Fibroblast of lung (primary cell): Measurements from ENCODE around the gene NMNAT3. TPM values are rescaled to one million over a fixed set of nuclear protein-coding genes. Genes with fewer than 3 reads are reported as not detected.
A peak's percentile ranks its signal among the peaks of the same experiment; 100 is the strongest.
"Not testable (repeated sequence)": the region's sequence is repeated elsewhere in the genome, so short reads cannot be mapped to it uniquely, and the experiment has no call there.

Experiments used
- DNase-seq, 2 donors: peaks; one replicate each; pipeline versions ENCODE4 v3.0.0 to v3.0.0-alpha.2; 2010; ENCODE audit warnings: low read depth in 2 of 2
- H2AFZ ChIP-seq: 2 replicates; pipeline ENCODE4 v1.5.1; 2012; ENCODE audit warnings: low read length, control low read depth, inconsistent platforms
- H3K27ac ChIP-seq: 2 replicates; pipeline ENCODE4 v1.5.1; 2011; ENCODE audit warnings: low read length, control low read depth; ENCODE audit not compliant: insufficient read depth
- H3K27me3 ChIP-seq: 2 replicates; pipeline ENCODE4 v1.5.1; 2011; ENCODE audit warnings: mild to moderate bottlenecking, low read length; ENCODE audit not compliant: control insufficient read depth, insufficient read depth
- H3K36me3 ChIP-seq: 2 replicates; pipeline ENCODE4 v1.5.1; 2011; ENCODE audit warnings: low read length; ENCODE audit not compliant: control insufficient read depth, insufficient read depth
- H3K4me1 ChIP-seq: 2 replicates; pipeline ENCODE4 v1.5.1; 2011; ENCODE audit warnings: low read length; ENCODE audit not compliant: control insufficient read depth, insufficient read depth; ENCODE audit errors: extremely low read depth
- H3K4me2 ChIP-seq: 2 replicates; pipeline ENCODE4 v1.5.1; 2011; ENCODE audit warnings: low read length, control low read depth; ENCODE audit not compliant: insufficient read depth; ENCODE audit errors: extremely low read depth
- H3K4me3 ChIP-seq, 4 experiments: fragments of 200-600 bp in 1 of 4; sonication (generic) in 1 of 4; replicated peaks in 1 of 4; 2 replicates each; pipeline ENCODE4 v1.5.1; 2011 to 2016; ENCODE audit warnings: low read length in 4 of 4, low read depth in 3 of 4, mild to moderate bottlenecking in 3 of 4, control low read depth in 2 of 4, inconsistent platforms in 1 of 4, mixed read lengths in 1 of 4; ENCODE audit not compliant: insufficient read depth in 1 of 4; ENCODE audit errors: control extremely low read depth in 1 of 4
- H3K79me2 ChIP-seq: 2 replicates; pipeline ENCODE4 v1.5.1; 2012; ENCODE audit warnings: mild to moderate bottlenecking, low read length, inconsistent platforms; ENCODE audit not compliant: control insufficient read depth, insufficient read depth
- H3K9ac ChIP-seq: 2 replicates; pipeline ENCODE4 v1.5.1; 2011; ENCODE audit warnings: mild to moderate bottlenecking, low read length, control low read depth; ENCODE audit not compliant: insufficient read depth
- H3K9me3 ChIP-seq: 2 replicates; pipeline ENCODE4 v1.5.1; 2012; ENCODE audit warnings: low read depth, low read length; ENCODE audit not compliant: control insufficient read depth, insufficient read depth
- H4K20me1 ChIP-seq: 2 replicates; pipeline ENCODE4 v1.5.1; 2011; ENCODE audit warnings: low read length; ENCODE audit not compliant: control insufficient read depth, insufficient read depth; ENCODE audit errors: extremely low read depth
- CTCF ChIP-seq, 2 donors: IDR thresholded peaks in 1 of 2; conservative IDR thresholded peaks in 1 of 2; 1 replicate in 1 of 2; 2 replicates in 1 of 2; pipeline ENCODE4 v1.5.1; 2011 to 2012; ENCODE audit warnings: low read length in 2 of 2, control low read depth in 1 of 2, inconsistent platforms in 1 of 2, low read depth in 1 of 2, mild to moderate bottlenecking in 1 of 2
- EZH2 ChIP-seq: IDR thresholded peaks from 2 replicates; pipeline ENCODE4 v1.5.1; 2012; ENCODE audit warnings: low read length, control low read depth, mild to moderate bottlenecking; ENCODE audit errors: missing control alignments
- polyA plus RNA-seq, 2 donors: library from polyadenylated mRNA; depleted of rRNA in 1 of 2; stranded (reverse) in 1 of 2; unstranded in 1 of 2; fragments of >200 nt; gene quantifications; 2 replicates each; pipeline ENCODE4 v1.2.1, GENCODE V29; 2011 to 2012; ENCODE audit warnings: missing spikeins in 1 of 2
- total RNA-seq: library from RNA; depleted of rRNA; stranded (reverse); fragments of >200 nt; gene quantifications from 2 replicates; pipeline ENCODE4 v1.2.1, GENCODE V29; 2014

The NMNAT3 gene
- total and polyA plus RNA-seq, 2 donors (not counting 1 experiment from before 2014, with no cell fraction given): 0.68 to 2.5 TPM

- Histone ChIP-seq H3K4me1 (no peaks in the 10 kb centered on the region), H3K4me3 (no peak overlapping the region), H3K79me2 (no peaks in the 10 kb centered on the region), H4K20me1 (no peaks in the 10 kb centered on the region), H2AFZ (no peak overlapping the region), H3K9me3 (no peaks in the 10 kb centered on the region), H3K36me3 (no peaks in the 10 kb centered on the region), H3K27me3 (no peaks in the 10 kb centered on the region), H3K9ac (no peak overlapping the region), H3K27ac (no peak overlapping the region), H3K4me2 (no peak overlapping the region)
- no peak for DNase-seq
- no peak for TF ChIP-seq CTCF (conservative IDR thresholded peaks at IDR 0.05 in 1 of 2, IDR thresholded peaks at IDR 0.05 in 1 of 2; ENCODE audit: low read depth in 1 of 2, low read length in 2 of 2)
- no peak for TF ChIP-seq EZH2
These were observed 75.8 kb downstream of the NMNAT3 start for GRCh38 chr3:139602003-139602402.

- Histone ChIP-seq H3K27me3 (no peaks in the 10 kb centered on the region), H3K9ac (no peak overlapping the region), H3K4me3 (no peak overlapping the region), H3K79me2 (no peaks in the 10 kb centered on the region), H3K27ac (no peak overlapping the region), H3K4me2 (no peak overlapping the region), H3K36me3 (no peaks in the 10 kb centered on the region), H3K4me1 (no peaks in the 10 kb centered on the region), H3K9me3 (no peaks in the 10 kb centered on the region), H2AFZ (no peak overlapping the region), H4K20me1 (no peaks in the 10 kb centered on the region)
- DNase-seq: peak in 1 of 2 donors; percentile 6
- TF ChIP-seq CTCF (conservative IDR thresholded peaks at IDR 0.05 in 1 of 2, IDR thresholded peaks at IDR 0.05 in 1 of 2; ENCODE audit: low read depth in 1 of 2, low read length in 2 of 2): no peak
- TF ChIP-seq EZH2: no peak
These were observed 76.4 kb downstream of the NMNAT3 start for GRCh38 chr3:139601191-139601961.

DNA sequence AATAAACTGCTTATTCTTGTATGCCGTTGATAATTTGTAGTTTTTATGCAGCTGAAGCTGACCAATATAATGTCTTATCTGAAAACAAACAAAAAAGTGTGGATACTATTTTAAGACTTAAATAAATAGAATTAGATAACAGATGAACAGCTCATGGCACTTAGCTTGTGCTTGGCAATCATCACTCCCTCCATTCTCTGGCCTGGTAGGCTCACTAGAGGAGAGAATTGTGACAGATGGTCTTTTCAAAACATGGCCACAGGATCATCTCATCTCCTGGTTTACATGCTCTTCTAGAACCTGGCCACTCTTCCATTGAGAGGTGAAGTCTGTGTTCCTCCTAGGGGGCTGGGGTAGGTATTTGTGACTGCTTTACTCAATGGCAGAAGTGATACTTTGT, 79.8 kb downstream of the NMNAT3 start:
- H3K27me3 ChIP-seq: no peaks in the 10 kb centered on the region
- no peaks in the 10 kb centered on the region for H3K4me1 ChIP-seq
- no peak overlapping the region for H3K4me3 ChIP-seq
- H3K79me2 ChIP-seq: no peaks in the 10 kb centered on the region
- H3K9ac ChIP-seq: no peak overlapping the region
- TF ChIP-seq CTCF (conservative IDR thresholded peaks at IDR 0.05 in 1 of 2, IDR thresholded peaks at IDR 0.05 in 1 of 2; ENCODE audit: low read depth in 1 of 2, low read length in 2 of 2) (no peak), EZH2 (no peak)
- H2AFZ ChIP-seq: no peak overlapping the region
- DNase-seq: no peak
- no peaks in the 10 kb centered on the region for H3K9me3 ChIP-seq
- H3K36me3 ChIP-seq: no peaks in the 10 kb centered on the region
- H3K4me2 ChIP-seq: no peak overlapping the region
- no peak overlapping the region for H3K27ac ChIP-seq
- H4K20me1 ChIP-seq: no peaks in the 10 kb centered on the region

- not testable (repeated sequence) for H3K9me3 ChIP-seq, H3K36me3 ChIP-seq, DNase-seq, H3K27me3 ChIP-seq, H4K20me1 ChIP-seq, H3K4me1 ChIP-seq, H3K4me2 ChIP-seq, H3K4me3 ChIP-seq, H2AFZ ChIP-seq, H3K9ac ChIP-seq, H3K79me2 ChIP-seq, H3K27ac ChIP-seq
These were observed 86.6 kb downstream of the NMNAT3 start for GRCh38 chr3:139591186-139591585.
